H9 (cell line): Measurements from ENCODE around the gene LOXHD1. TPM values are rescaled to one million over a fixed set of nuclear protein-coding genes. Genes with fewer than 3 reads are reported as not detected.

Experiments
- DNase-seq: peaks from one replicate; pipeline ENCODE4 v3.0.0-alpha.2; 2017
- H2AFZ ChIP-seq: one replicate; pipeline ENCODE4 v1.6.1; 2013; ENCODE audit warnings: mild to moderate bottlenecking, low read length, control low read depth, moderate library complexity
- H2AK5ac ChIP-seq: 2 replicates; pipeline ENCODE4 v1.6.1; 2013; ENCODE audit warnings: low read length, control low read depth, mixed read lengths; ENCODE audit not compliant: insufficient read length
- H2BK120ac ChIP-seq: one replicate; pipeline ENCODE4 v1.6.1; 2013; ENCODE audit warnings: low read depth, mild to moderate bottlenecking, low read length, control low read depth, inconsistent platforms; ENCODE audit not compliant: poor library complexity, severe bottlenecking
- H2BK12ac ChIP-seq: 2 replicates; pipeline ENCODE4 v1.6.1; 2013; ENCODE audit warnings: low read length, control low read depth, mixed read lengths, low read depth; ENCODE audit not compliant: insufficient read length
- H2BK15ac ChIP-seq: 2 replicates; pipeline ENCODE4 v1.6.1; 2013; ENCODE audit warnings: low read depth, low read length, control low read depth
- H2BK20ac ChIP-seq: one replicate; pipeline ENCODE4 v1.6.1; 2013; ENCODE audit warnings: low read depth, mild to moderate bottlenecking, low read length, control low read depth, inconsistent platforms; ENCODE audit not compliant: poor library complexity, severe bottlenecking
- H2BK5ac ChIP-seq: 2 replicates; pipeline ENCODE4 v1.6.1; 2013; ENCODE audit warnings: low read length, control low read depth, mixed read lengths; ENCODE audit not compliant: insufficient read length
- H3K14ac ChIP-seq: 2 replicates; pipeline ENCODE4 v1.6.1; 2013; ENCODE audit warnings: low read length, control low read depth; ENCODE audit not compliant: insufficient read depth
- H3K18ac ChIP-seq: 2 replicates; pipeline ENCODE4 v1.6.1; 2013; ENCODE audit warnings: low read depth, mild to moderate bottlenecking, mixed read lengths, low read length, control low read depth; ENCODE audit not compliant: insufficient read length
- H3K23ac ChIP-seq: 2 replicates; pipeline ENCODE4 v1.6.1; 2013; ENCODE audit warnings: low read length, control low read depth, mixed read lengths, low read depth; ENCODE audit not compliant: insufficient read length
- H3K23me2 ChIP-seq: 2 replicates; pipeline ENCODE4 v1.6.1; 2013; ENCODE audit warnings: low read depth, mild to moderate bottlenecking, mixed read lengths, low read length, control low read depth; ENCODE audit not compliant: insufficient read length, poor library complexity, severe bottlenecking
- H3K27ac ChIP-seq: 2 replicates; pipeline ENCODE4 v1.5.1; 2013; ENCODE audit warnings: low read length, control low read depth, mixed read lengths, low read depth; ENCODE audit not compliant: insufficient read length
- H3K27me3 ChIP-seq: 2 replicates; pipeline ENCODE4 v1.6.1; 2013; ENCODE audit warnings: low read length, control low read depth, inconsistent platforms; ENCODE audit not compliant: insufficient read depth
- H3K4ac ChIP-seq: 2 replicates; pipeline ENCODE4 v1.6.1; 2013; ENCODE audit warnings: low read depth, mild to moderate bottlenecking, control low read depth, inconsistent platforms, low read length, moderate library complexity
- H3K4me1 ChIP-seq: 2 replicates; pipeline ENCODE4 v1.6.1; 2013; ENCODE audit warnings: low read length, control low read depth, inconsistent platforms; ENCODE audit not compliant: insufficient read depth
- H3K4me2 ChIP-seq: 2 replicates; pipeline ENCODE4 v1.6.1; 2013; ENCODE audit warnings: low read length, control low read depth, mixed read lengths; ENCODE audit not compliant: insufficient read length, insufficient read depth
- H3K56ac ChIP-seq: 2 replicates; pipeline ENCODE4 v1.6.1; 2013; ENCODE audit warnings: low read depth, mild to moderate bottlenecking, mixed read lengths, low read length, control low read depth; ENCODE audit not compliant: insufficient read length
- H3K79me1 ChIP-seq: 2 replicates; pipeline ENCODE4 v1.6.1; 2013; ENCODE audit warnings: low read depth, mild to moderate bottlenecking, moderate library complexity, low read length, control low read depth, inconsistent platforms; ENCODE audit not compliant: insufficient read depth, poor library complexity, severe bottlenecking
- H3K79me2 ChIP-seq: 2 replicates; pipeline ENCODE4 v1.6.1; 2013; ENCODE audit warnings: low read length, control low read depth, inconsistent platforms; ENCODE audit not compliant: insufficient read depth
- H3K9ac ChIP-seq: 2 replicates; pipeline ENCODE4 v1.6.1; 2013; ENCODE audit warnings: low read length, control low read depth, mixed read lengths; ENCODE audit not compliant: insufficient read length; ENCODE audit errors: extremely low read depth
- H3K9me3 ChIP-seq: one replicate; pipeline ENCODE4 v1.6.1; 2013; ENCODE audit warnings: low read depth, low read length, inconsistent platforms; ENCODE audit not compliant: control insufficient read depth
- H3T11ph ChIP-seq: one replicate; pipeline ENCODE4 v1.6.1; 2013; ENCODE audit warnings: mild to moderate bottlenecking, low read length, control low read depth, inconsistent platforms
- H4K20me1 ChIP-seq: one replicate; pipeline ENCODE4 v1.6.1; 2013; ENCODE audit not compliant: control insufficient read depth, insufficient read length, insufficient read depth
- H4K5ac ChIP-seq: 2 replicates; pipeline ENCODE4 v1.6.1; 2013; ENCODE audit warnings: low read depth, mild to moderate bottlenecking, mixed read lengths, low read length, control low read depth; ENCODE audit not compliant: insufficient read length
- H4K8ac ChIP-seq: replicated peaks from 2 replicates; pipeline ENCODE4 v1.6.1; 2013; ENCODE audit warnings: low read length, control low read depth, mixed read lengths, low read depth; ENCODE audit not compliant: insufficient read length
- H4K91ac ChIP-seq: 2 replicates; pipeline ENCODE4 v1.6.1; 2013; ENCODE audit warnings: low read depth, mild to moderate bottlenecking, moderate library complexity, mixed read lengths, low read length, control low read depth; ENCODE audit not compliant: insufficient read length
- H3K27ac Mint-ChIP-seq, 3 experiments: 2 replicates in 2 of 3; 3 replicates in 1 of 3; pipeline ENCODE4 v1.8.0; 2020 to 2021; ENCODE audit warnings: mixed read lengths in 3 of 3, mild to moderate bottlenecking in 1 of 3, moderate library complexity in 1 of 3
- H3K27me3 Mint-ChIP-seq: 2 replicates; pipeline ENCODE4 v1.8.0; 2021; ENCODE audit warnings: low read depth, mild to moderate bottlenecking, moderate library complexity, mixed read lengths
- H3K36me3 Mint-ChIP-seq, 3 experiments: 2 replicates in 2 of 3; 3 replicates in 1 of 3; pipeline ENCODE4 v1.8.0; 2020 to 2021; ENCODE audit warnings: low read depth in 3 of 3, mixed read lengths in 3 of 3; ENCODE audit not compliant: insufficient read depth in 1 of 3
- H3K4me1 Mint-ChIP-seq, 2 experiments: 2 replicates each; pipeline ENCODE4 v1.8.0; 2020; ENCODE audit warnings: mixed read lengths in 2 of 2
- H3K4me3 Mint-ChIP-seq, 2 experiments: 2 replicates in 1 of 2; 3 replicates in 1 of 2; pipeline ENCODE4 v1.8.0; 2020 to 2021; ENCODE audit warnings: mild to moderate bottlenecking in 2 of 2, mixed read lengths in 2 of 2, moderate library complexity in 1 of 2
- H3K9me3 Mint-ChIP-seq, 2 experiments: 2 replicates in 1 of 2; 3 replicates in 1 of 2; pipeline ENCODE4 v1.8.0; 2020; ENCODE audit warnings: mild to moderate bottlenecking in 2 of 2, mixed read lengths in 2 of 2, moderate library complexity in 1 of 2
- WGBS: extraction: QIAGEN DNeasy Blood & Tissue Kit; methylation state at CpG from one replicate; pipeline ENCODE4 v1.1.7; 2013; ENCODE audit warnings: missing lambda C conversion rate, low lambda C conversion rate, mixed read lengths; ENCODE audit not compliant: insufficient read length; ENCODE audit errors: extremely low coverage; 5-methylcytosine and 5-hydroxymethylcytosine counted together
- total RNA-seq: library from RNA; stranded (reverse); gene quantifications from 2 replicates; pipeline ENCODE4 v1.2.1, GENCODE V29; 2021
- TF ChIP-seq, protein P1 (sequence below): fragments of 200-600 bp; sonication (generic); conservative IDR thresholded peaks from 3 replicates; pipeline ENCODE4 v1.8.0; 2021; ENCODE audit warnings: antibody characterized with exemption, mild to moderate bottlenecking

Gene LOXHD1
- total RNA-seq, 1 experiment from 2014 or later, result 0.07 TPM

- Histone ChIP-seq H3T11ph (no peak overlapping the region), H3K27ac (no peak overlapping the region), H3K18ac (no peak overlapping the region), H3K4ac (no peak overlapping the region), H3K4me2 (no peak overlapping the region), H2BK5ac (no peak overlapping the region), H4K91ac (no peak overlapping the region), H2BK120ac (no peak overlapping the region), H4K8ac (no peak overlapping the region), H2AK5ac (no peak overlapping the region), H3K23me2 (no peaks in the 10 kb centered on the region), H3K9ac (no peak overlapping the region), H3K79me1 (no peaks in the 10 kb centered on the region), H4K5ac (no peak overlapping the region), H2BK15ac (no peak overlapping the region), H2BK12ac (no peak overlapping the region), H2AFZ (no peak overlapping the region), H3K56ac (no peak overlapping the region), H3K9me3 (no peaks in the 10 kb centered on the region), H4K20me1 (no peaks in the 10 kb centered on the region), H3K14ac (no peak overlapping the region; the same call in 1 of the 2 replicates), H3K4me1 (no peaks in the 10 kb centered on the region; the same call in 1 of the 2 replicates), H2BK20ac (no peak overlapping the region), H3K27me3 (no peaks in the 10 kb centered on the region), H3K79me2 (no peaks in the 10 kb centered on the region), H3K23ac (no peak overlapping the region)
- DNase-seq, result peak; percentile 79
- TF ChIP-seq, protein P1, sequence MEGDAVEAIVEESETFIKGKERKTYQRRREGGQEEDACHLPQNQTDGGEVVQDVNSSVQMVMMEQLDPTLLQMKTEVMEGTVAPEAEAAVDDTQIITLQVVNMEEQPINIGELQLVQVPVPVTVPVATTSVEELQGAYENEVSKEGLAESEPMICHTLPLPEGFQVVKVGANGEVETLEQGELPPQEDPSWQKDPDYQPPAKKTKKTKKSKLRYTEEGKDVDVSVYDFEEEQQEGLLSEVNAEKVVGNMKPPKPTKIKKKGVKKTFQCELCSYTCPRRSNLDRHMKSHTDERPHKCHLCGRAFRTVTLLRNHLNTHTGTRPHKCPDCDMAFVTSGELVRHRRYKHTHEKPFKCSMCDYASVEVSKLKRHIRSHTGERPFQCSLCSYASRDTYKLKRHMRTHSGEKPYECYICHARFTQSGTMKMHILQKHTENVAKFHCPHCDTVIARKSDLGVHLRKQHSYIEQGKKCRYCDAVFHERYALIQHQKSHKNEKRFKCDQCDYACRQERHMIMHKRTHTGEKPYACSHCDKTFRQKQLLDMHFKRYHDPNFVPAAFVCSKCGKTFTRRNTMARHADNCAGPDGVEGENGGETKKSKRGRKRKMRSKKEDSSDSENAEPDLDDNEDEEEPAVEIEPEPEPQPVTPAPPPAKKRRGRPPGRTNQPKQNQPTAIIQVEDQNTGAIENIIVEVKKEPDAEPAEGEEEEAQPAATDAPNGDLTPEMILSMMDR, result no peak
- Mint-ChIP-seq H3K4me1 (peaks cover 46 to 57% of the 10 kb centered on the region in 2 experiments), H3K9me3 (no peaks in the 10 kb centered on the region; a peak in 1 of 5 replicates), H3K27ac (peak overlapping the region; percentile 40 to 88 (median 88); a peak in 5 of 7 replicates), H3K27me3 (no peaks in the 10 kb centered on the region; the same call in 1 of the 2 replicates), H3K4me3 (0 out of 5 replicates have a peak overlapping the region, but pooled peaks of 1 of the 2 experiments have one; percentile 12), H3K36me3 (no peaks in the 10 kb centered on the region)
- WGBS, result no CpG with 5 or more reads among the region's 9 CpGs
These were observed 190.5 kb downstream of the LOXHD1 start for GRCh38 chr18:46466234-46467160.
